ENCODE data around the gene NAGLU. TPM values are rescaled to one million over a fixed set of nuclear protein-coding genes. Genes with fewer than 3 reads are reported as not detected.
A peak's percentile ranks its signal among the peaks of the same experiment; 100 is the strongest.

The NAGLU gene
- total and polyA plus RNA-seq, 2 of the 13 experiments (the other 11 are each of a cell fraction or from before 2014, with no cell fraction given) = 28.2 to 40.1 TPM

DNA sequence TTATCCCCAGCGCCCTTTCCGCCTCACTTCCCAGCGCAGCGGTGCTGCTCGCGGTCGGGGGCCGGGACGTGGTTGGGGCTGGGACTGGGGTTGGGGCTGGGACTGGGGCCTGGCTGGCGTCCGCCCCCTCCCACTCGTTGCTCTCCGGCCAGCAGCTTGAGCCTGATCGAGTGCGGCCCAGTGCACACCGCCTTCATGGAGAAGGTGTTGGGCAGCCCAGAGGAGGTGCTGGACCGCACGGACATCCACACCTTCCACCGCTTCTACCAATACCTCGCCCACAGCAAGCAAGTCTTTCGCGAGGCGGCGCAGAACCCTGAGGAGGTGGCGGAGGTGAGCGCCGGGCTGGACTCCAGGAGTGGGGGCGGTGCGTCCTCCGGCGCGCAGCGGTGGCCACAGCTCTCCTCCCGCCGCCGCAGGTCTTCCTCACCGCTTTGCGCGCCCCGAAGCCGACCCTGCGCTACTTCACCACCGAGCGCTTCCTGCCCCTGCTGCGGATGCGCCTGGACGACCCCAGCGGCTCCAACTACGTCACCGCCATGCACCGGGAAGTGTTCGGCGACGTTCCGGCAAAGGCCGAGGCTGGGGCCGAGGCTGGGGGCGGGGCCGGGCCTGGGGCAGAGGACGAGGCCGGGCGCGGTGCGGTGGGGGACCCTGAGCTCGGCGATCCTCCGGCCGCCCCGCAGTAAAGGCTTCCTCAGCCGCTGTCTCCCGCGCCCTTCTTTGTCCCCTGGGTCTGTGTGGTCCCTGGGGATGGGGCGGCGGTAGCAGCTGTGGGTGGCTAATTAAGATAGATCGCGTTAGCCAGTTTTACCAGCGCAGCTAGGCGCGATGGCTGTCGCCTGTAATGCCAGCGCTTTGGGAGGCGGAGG is 18.4 kb downstream of the NAGLU start (continued):
- TF ChIP-seq, protein P1, sequence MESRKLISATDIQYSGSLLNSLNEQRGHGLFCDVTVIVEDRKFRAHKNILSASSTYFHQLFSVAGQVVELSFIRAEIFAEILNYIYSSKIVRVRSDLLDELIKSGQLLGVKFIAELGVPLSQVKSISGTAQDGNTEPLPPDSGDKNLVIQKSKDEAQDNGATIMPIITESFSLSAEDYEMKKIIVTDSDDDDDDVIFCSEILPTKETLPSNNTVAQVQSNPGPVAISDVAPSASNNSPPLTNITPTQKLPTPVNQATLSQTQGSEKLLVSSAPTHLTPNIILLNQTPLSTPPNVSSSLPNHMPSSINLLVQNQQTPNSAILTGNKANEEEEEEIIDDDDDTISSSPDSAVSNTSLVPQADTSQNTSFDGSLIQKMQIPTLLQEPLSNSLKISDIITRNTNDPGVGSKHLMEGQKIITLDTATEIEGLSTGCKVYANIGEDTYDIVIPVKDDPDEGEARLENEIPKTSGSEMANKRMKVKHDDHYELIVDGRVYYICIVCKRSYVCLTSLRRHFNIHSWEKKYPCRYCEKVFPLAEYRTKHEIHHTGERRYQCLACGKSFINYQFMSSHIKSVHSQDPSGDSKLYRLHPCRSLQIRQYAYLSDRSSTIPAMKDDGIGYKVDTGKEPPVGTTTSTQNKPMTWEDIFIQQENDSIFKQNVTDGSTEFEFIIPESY (CRISPR knock-in tag; IDR thresholded peaks at IDR 0.05) = peak; percentile 34; the same call in 1 of the 2 replicates
- TF ChIP-seq IKZF1 (IDR thresholded peaks at IDR 0.05) = no peak
- peak; percentile 95 for TF ChIP-seq EEA1 (CRISPR knock-in tag; IDR thresholded peaks at IDR 0.05; ENCODE audit: borderline replicate concordance)
- TF ChIP-seq HOXD1 (CRISPR knock-in tag; IDR thresholded peaks at IDR 0.05) = peak; percentile 88
- TF ChIP-seq KLF9 (CRISPR knock-in tag; IDR thresholded peaks at IDR 0.05; ENCODE audit: low read depth) = peak; percentile 96; the same call in 1 of the 2 replicates
- TF ChIP-seq ETV6 (CRISPR knock-in tag; conservative IDR thresholded peaks at IDR 0.05) = no peak; the same call in 1 of the 2 replicates
- TF ChIP-seq ZNF777 (CRISPR knock-in tag; IDR thresholded peaks at IDR 0.05) = peak; percentile 78
- TF ChIP-seq, protein P2, sequence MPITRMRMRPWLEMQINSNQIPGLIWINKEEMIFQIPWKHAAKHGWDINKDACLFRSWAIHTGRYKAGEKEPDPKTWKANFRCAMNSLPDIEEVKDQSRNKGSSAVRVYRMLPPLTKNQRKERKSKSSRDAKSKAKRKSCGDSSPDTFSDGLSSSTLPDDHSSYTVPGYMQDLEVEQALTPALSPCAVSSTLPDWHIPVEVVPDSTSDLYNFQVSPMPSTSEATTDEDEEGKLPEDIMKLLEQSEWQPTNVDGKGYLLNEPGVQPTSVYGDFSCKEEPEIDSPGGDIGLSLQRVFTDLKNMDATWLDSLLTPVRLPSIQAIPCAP (CRISPR knock-in tag; IDR thresholded peaks at IDR 0.05; ENCODE audit: low read depth) = no peak
- TF ChIP-seq BCL6 (CRISPR knock-in tag; IDR thresholded peaks at IDR 0.05) = peak; percentile 73
- 0 out of 2 replicates have a peak, but pooled peaks have one; percentile 32 for TF ChIP-seq SNAPC2 (CRISPR knock-in tag; IDR thresholded peaks at IDR 0.05)
- no peak for TF ChIP-seq HHEX (CRISPR knock-in tag; IDR thresholded peaks at IDR 0.05)
- TF ChIP-seq KAT8 (CRISPR knock-in tag; IDR thresholded peaks at IDR 0.05) = peak; percentile 96
- TF ChIP-seq ZNF382 (CRISPR knock-in tag; IDR thresholded peaks at IDR 0.05; ENCODE audit: borderline replicate concordance) = no peak
- peak; percentile 59; the same call in 1 of the 2 replicates for TF ChIP-seq IRX3 (CRISPR knock-in tag; IDR thresholded peaks at IDR 0.05; ENCODE audit: borderline replicate concordance, low read depth)
- TF ChIP-seq, protein P3, sequence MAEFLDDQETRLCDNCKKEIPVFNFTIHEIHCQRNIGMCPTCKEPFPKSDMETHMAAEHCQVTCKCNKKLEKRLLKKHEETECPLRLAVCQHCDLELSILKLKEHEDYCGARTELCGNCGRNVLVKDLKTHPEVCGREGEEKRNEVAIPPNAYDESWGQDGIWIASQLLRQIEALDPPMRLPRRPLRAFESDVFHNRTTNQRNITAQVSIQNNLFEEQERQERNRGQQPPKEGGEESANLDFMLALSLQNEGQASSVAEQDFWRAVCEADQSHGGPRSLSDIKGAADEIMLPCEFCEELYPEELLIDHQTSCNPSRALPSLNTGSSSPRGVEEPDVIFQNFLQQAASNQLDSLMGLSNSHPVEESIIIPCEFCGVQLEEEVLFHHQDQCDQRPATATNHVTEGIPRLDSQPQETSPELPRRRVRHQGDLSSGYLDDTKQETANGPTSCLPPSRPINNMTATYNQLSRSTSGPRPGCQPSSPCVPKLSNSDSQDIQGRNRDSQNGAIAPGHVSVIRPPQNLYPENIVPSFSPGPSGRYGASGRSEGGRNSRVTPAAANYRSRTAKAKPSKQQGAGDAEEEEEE (CRISPR knock-in tag; IDR thresholded peaks at IDR 0.05; ENCODE audit: borderline replicate concordance) = 0 out of 2 replicates have a peak, but pooled peaks have one; percentile 63
- TF ChIP-seq, protein P4, sequence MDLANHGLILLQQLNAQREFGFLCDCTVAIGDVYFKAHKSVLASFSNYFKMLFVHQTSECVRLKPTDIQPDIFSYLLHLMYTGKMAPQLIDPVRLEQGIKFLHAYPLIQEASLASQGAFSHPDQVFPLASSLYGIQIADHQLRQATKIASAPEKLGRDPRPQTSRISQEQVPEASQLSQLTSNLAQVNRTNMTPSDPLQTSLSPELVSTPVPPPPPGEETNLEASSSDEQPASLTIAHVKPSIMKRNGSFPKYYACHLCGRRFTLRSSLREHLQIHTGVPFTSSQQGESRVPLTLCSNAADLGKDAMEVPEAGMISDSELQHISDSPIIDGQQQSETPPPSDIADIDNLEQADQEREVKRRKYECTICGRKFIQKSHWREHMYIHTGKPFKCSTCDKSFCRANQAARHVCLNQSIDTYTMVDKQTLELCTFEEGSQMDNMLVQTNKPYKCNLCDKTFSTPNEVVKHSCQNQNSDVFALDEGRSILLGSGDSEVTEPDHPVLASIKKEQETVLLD (CRISPR knock-in tag; IDR thresholded peaks at IDR 0.05; ENCODE audit: low read depth) = peak; percentile 89
- TF ChIP-seq HOXA9 (CRISPR knock-in tag; IDR thresholded peaks at IDR 0.05; ENCODE audit: borderline replicate concordance) = peak; percentile 84; the same call in 1 of the 2 replicates
- peak; percentile 72; the same call in 1 of the 2 replicates for TF ChIP-seq KLF15 (CRISPR knock-in tag; IDR thresholded peaks at IDR 0.05; ENCODE audit: borderline replicate concordance)
- TF ChIP-seq ZMYM3 (CRISPR knock-in tag; IDR thresholded peaks at IDR 0.05) = peak; percentile 47; the same call in 1 of the 2 replicates
- TF ChIP-seq RCOR2 (CRISPR knock-in tag; IDR thresholded peaks at IDR 0.05) = no peak
- TF ChIP-seq ZNF225 (CRISPR knock-in tag; IDR thresholded peaks at IDR 0.05) = peak; percentile 91; the same call in 1 of the 2 replicates
- TF ChIP-seq, protein P5, sequence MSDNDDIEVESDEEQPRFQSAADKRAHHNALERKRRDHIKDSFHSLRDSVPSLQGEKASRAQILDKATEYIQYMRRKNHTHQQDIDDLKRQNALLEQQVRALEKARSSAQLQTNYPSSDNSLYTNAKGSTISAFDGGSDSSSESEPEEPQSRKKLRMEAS (IDR thresholded peaks at IDR 0.05) = peak; percentile 95
- TF ChIP-seq TAF1 (CRISPR knock-in tag; IDR thresholded peaks at IDR 0.05) = peak; percentile 97
- TF ChIP-seq ZKSCAN5 (CRISPR knock-in tag; IDR thresholded peaks at IDR 0.05) = peak; percentile 86; the same call in 1 of the 2 replicates

Data from HepG2 (cell line).